Measurements from ENCODE around the gene ADD2.

Gene ADD2

GRCh38 chr2:70720124-70720523 lies 47.9 kb downstream of the ADD2 start:
- DNase-seq (ENCODE audit: low spot score): no peak

GRCh38 chr2:70719231-70719630 lies 48.8 kb downstream of the ADD2 start:
- no peak for DNase-seq (ENCODE audit: low spot score)

GRCh38 chr2:70718736-70719135 lies 49.3 kb downstream of the ADD2 start:
- no peak for DNase-seq (ENCODE audit: low spot score)

GRCh38 chr2:70718241-70718640 lies 49.8 kb downstream of the ADD2 start:
- no peak for DNase-seq (ENCODE audit: low spot score)

GRCh38 chr2:70717431-70718038 lies 50.5 kb downstream of the ADD2 start:
- DNase-seq (ENCODE audit: low spot score): no peak

- no peak for DNase-seq (ENCODE audit: low spot score)
Observed at GRCh38 chr2:70716951-70717350, 51.0 kb downstream of the ADD2 start.

- DNase-seq (ENCODE audit: low spot score): no peak
Observed at GRCh38 chr2:70716131-70716743, 51.8 kb downstream of the ADD2 start.

- DNase-seq (ENCODE audit: low spot score): no peak
Observed at GRCh38 chr2:70715071-70715985, 52.7 kb downstream of the ADD2 start.

GRCh38 chr2:70714141-70714905 lies 53.7 kb downstream of the ADD2 start:
- DNase-seq (ENCODE audit: low spot score): no peak

- no peak for DNase-seq (ENCODE audit: low spot score)
Observed at GRCh38 chr2:70712916-70713315, 55.1 kb downstream of the ADD2 start.

- DNase-seq (ENCODE audit: low spot score): no peak
Observed at GRCh38 chr2:70711191-70711590, 56.8 kb downstream of the ADD2 start.

- no peak for DNase-seq (ENCODE audit: low spot score)
Observed at GRCh38 chr2:70710038-70710690, 57.8 kb downstream of the ADD2 start.

GRCh38 chr2:70709275-70710037 lies 58.5 kb downstream of the ADD2 start:
- DNase-seq (ENCODE audit: low spot score): no peak

- DNase-seq (ENCODE audit: low spot score): no peak
Observed at GRCh38 chr2:70708376-70709199, 59.4 kb downstream of the ADD2 start.

- DNase-seq (ENCODE audit: low spot score): no peak
Observed at GRCh38 chr2:70707706-70708105, 60.3 kb downstream of the ADD2 start.

- no peak for DNase-seq (ENCODE audit: low spot score)
Observed at GRCh38 chr2:70706026-70706795, 61.8 kb downstream of the ADD2 start.

GRCh38 chr2:70705160-70705850 lies 62.7 kb downstream of the ADD2 start:
- no peak for DNase-seq (ENCODE audit: low spot score)

- DNase-seq (ENCODE audit: low spot score): no peak
Observed at GRCh38 chr2:70703900-70704549, 64.0 kb downstream of the ADD2 start.
